ENCODE results near the gene PDRG1. TPM values are rescaled to one million over a fixed set of nuclear protein-coding genes. Genes with fewer than 3 reads are reported as not detected.

The PDRG1 gene
- total and polyA plus RNA-seq, 2 donors (not counting 1 experiment from before 2014, with no cell fraction given), result 12.7 to 18.6 TPM

DNA sequence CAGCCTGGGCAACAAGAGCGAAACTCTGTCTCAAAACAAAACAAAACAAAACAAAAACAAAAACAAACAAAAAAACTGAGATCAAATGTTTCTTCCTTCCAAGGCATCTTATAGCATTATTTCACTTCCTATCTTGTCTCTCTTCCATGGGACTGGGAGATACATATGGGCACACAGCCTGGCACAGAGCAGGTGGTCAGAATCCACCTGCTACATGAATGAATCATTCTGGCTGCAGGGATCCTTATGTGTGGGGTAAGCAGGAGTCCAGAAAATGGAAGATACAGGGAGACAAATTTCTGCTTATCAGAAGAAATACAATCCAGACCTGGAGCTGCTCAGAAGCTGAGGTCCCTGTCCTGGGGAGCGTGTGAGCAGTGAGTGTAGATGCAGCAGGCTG, 40.2 kb upstream of the PDRG1 start:
- H4K20me1 ChIP-seq (ENCODE audit: control insufficient read depth, insufficient read depth, low read length, poor library complexity, severe bottlenecking), result no peaks in the 10 kb centered on the region
- no peak overlapping the region for H3K4me3 ChIP-seq (ENCODE audit: control extremely low read depth in 1 of 5, extremely low read depth in 1 of 5, insufficient read depth in 1 of 5, low read depth in 2 of 5, low read length in 4 of 5)
- 80% methylated on average over 2 of the region's 2 CpGs for WGBS (ENCODE audit: insufficient coverage)
- no peaks in the 10 kb centered on the region for H3K9me3 Mint-ChIP-seq (ENCODE audit: insufficient read depth)
- H3K36me3 ChIP-seq (replicated peaks in 1 of 2; ENCODE audit: control extremely low read depth in 1 of 2, control insufficient read depth in 1 of 2, extremely low read depth in 1 of 2, insufficient read depth in 2 of 2, low read length in 1 of 2), result no peaks in the 10 kb centered on the region
- H3K4me3 Mint-ChIP-seq, result no peak overlapping the region
- intact Hi-C loops (cut with micrococcal nuclease), result no loop called here
- no peaks in the 10 kb centered on the region for H3K79me2 ChIP-seq (ENCODE audit: control insufficient read depth, insufficient read depth, low read length)
- TF ChIP-seq CTCF (IDR thresholded peaks at IDR 0.05), result no peak
- TF ChIP-seq EZH2 (IDR thresholded peaks at IDR 0.05; ENCODE audit: borderline replicate concordance, insufficient read depth, low read depth, low read length, poor library complexity, severe bottlenecking), result no peak
- H3K27ac Mint-ChIP-seq, result no peak overlapping the region
- H3K27ac ChIP-seq (ENCODE audit: low read length in 2 of 2), result no peak overlapping the region
- H2AFZ ChIP-seq (ENCODE audit: insufficient read depth, low read depth, low read length, poor library complexity, severe bottlenecking), result no peak overlapping the region
- H3K4me1 Mint-ChIP-seq, result peaks cover 9% of the 10 kb centered on the region
- peaks cover 37% of the 10 kb centered on the region for H3K27me3 Mint-ChIP-seq
- H3K9ac ChIP-seq (ENCODE audit: low read length), result no peak overlapping the region
- peaks cover 0 to 5% (median 0%) of the 10 kb centered on the region in 3 donors for H3K9me3 ChIP-seq (ENCODE audit: control extremely low read depth in 1 of 3, control insufficient read depth in 2 of 3, insufficient read depth in 1 of 3, low read length in 2 of 3)
- H3K4me2 ChIP-seq (replicated peaks; ENCODE audit: low read depth, low read length, poor library complexity, severe bottlenecking), result no peak overlapping the region
- DNase-seq, result no peak
- peaks cover 0 to 20% (median 5%) of the 10 kb centered on the region in 4 experiments for H3K27me3 ChIP-seq (replicated peaks in 1 of 4; ENCODE audit: control extremely low read depth in 1 of 4, control insufficient read depth in 3 of 4, insufficient read depth in 4 of 4, low read length in 3 of 4)
- peaks cover 5 to 12% of the 10 kb centered on the region in 2 donors for H3K4me1 ChIP-seq (ENCODE audit: control insufficient read depth in 2 of 2, insufficient read depth in 2 of 2, low read length in 2 of 2)
- ChIA-PET POLR2A (no interaction called here), CTCF (no interaction called here)
- no peak for ATAC-seq (ENCODE audit: low read depth)

- ChIA-PET POLR2A (no interaction called here), CTCF (no interaction called here)
- peaks cover 5 to 12% of the 10 kb centered on the region in 2 donors for H3K4me1 ChIP-seq (ENCODE audit: control insufficient read depth in 2 of 2, insufficient read depth in 2 of 2, low read length in 2 of 2)
- H3K36me3 ChIP-seq (replicated peaks in 1 of 2; ENCODE audit: control extremely low read depth in 1 of 2, control insufficient read depth in 1 of 2, extremely low read depth in 1 of 2, insufficient read depth in 2 of 2, low read length in 1 of 2), result no peaks in the 10 kb centered on the region
- H4K20me1 ChIP-seq (ENCODE audit: control insufficient read depth, insufficient read depth, low read length, poor library complexity, severe bottlenecking), result no peaks in the 10 kb centered on the region
- no peak overlapping the region for H3K4me2 ChIP-seq (replicated peaks; ENCODE audit: low read depth, low read length, poor library complexity, severe bottlenecking)
- H3K9me3 ChIP-seq (ENCODE audit: control extremely low read depth in 1 of 3, control insufficient read depth in 2 of 3, insufficient read depth in 1 of 3, low read length in 2 of 3), result no peaks in the 10 kb centered on the region
- H3K27ac Mint-ChIP-seq, result no peak overlapping the region
- no peak overlapping the region for H3K4me3 Mint-ChIP-seq
- no peaks in the 10 kb centered on the region for H3K9me3 Mint-ChIP-seq (ENCODE audit: insufficient read depth)
- WGBS (ENCODE audit: insufficient coverage), result 100% methylated on average over 1 of the region's 1 CpG
- no peak for DNase-seq
- intact Hi-C loops (cut with micrococcal nuclease), result no loop called here
- peaks cover 5% of the 10 kb centered on the region for H3K4me1 Mint-ChIP-seq
- no peak overlapping the region for H3K4me3 ChIP-seq (ENCODE audit: control extremely low read depth in 1 of 5, extremely low read depth in 1 of 5, insufficient read depth in 1 of 5, low read depth in 2 of 5, low read length in 4 of 5)
- TF ChIP-seq CTCF (IDR thresholded peaks at IDR 0.05), result no peak
- TF ChIP-seq EZH2 (IDR thresholded peaks at IDR 0.05; ENCODE audit: borderline replicate concordance, insufficient read depth, low read depth, low read length, poor library complexity, severe bottlenecking), result no peak
- H3K79me2 ChIP-seq (ENCODE audit: control insufficient read depth, insufficient read depth, low read length), result no peaks in the 10 kb centered on the region
- ATAC-seq (ENCODE audit: low read depth), result no peak
- H3K27me3 ChIP-seq (replicated peaks in 1 of 4; ENCODE audit: control extremely low read depth in 1 of 4, control insufficient read depth in 3 of 4, insufficient read depth in 4 of 4, low read length in 3 of 4), result peaks cover 0 to 20% (median 5%) of the 10 kb centered on the region in 4 experiments
- H3K9ac ChIP-seq (ENCODE audit: low read length), result no peak overlapping the region
- no peak overlapping the region for H2AFZ ChIP-seq (ENCODE audit: insufficient read depth, low read depth, low read length, poor library complexity, severe bottlenecking)
- H3K27ac ChIP-seq (ENCODE audit: low read length in 2 of 2), result no peak overlapping the region
- peaks cover 31% of the 10 kb centered on the region for H3K27me3 Mint-ChIP-seq
Observed at GRCh38 chr20:31991339-31991705, 39.5 kb upstream of the PDRG1 start.
